Activated CD4-positive, alpha-beta T cell treated with anti-CD3 and anti-CD28 coated beads for 36 hours (primary cell): Measurements from ENCODE around the gene IFI44L. TPM values are rescaled to one million over a fixed set of nuclear protein-coding genes. Genes with fewer than 3 reads are reported as not detected.

Experiments used
- ATAC-seq: fragments of 200-7000 bp; cut with Tn5 transposase; one replicate; pipeline ENCODE4 v1.10.0; 2021; ENCODE audit warnings: mild to moderate bottlenecking, moderate library complexity
- CTCF ChIA-PET: fragments of 350-600 bp; sonication (Branson Sonifier 250); formaldehyde crosslinking; loops from one replicate; lab custom pipeline; 2021; ENCODE audit warnings: antibody characterized with exemption; lab: Charles Lee
- POLR2A ChIA-PET: fragments of 350-600 bp; sonication (Branson Sonifier 250); formaldehyde crosslinking; loops from one replicate; lab custom pipeline; 2021; ENCODE audit warnings: antibody characterized with exemption, inconsistent platforms; lab: Charles Lee
- DNase-seq: peaks from one replicate; pipeline ENCODE4 v3.0.0-alpha.2; 2020
- H3K27ac Mint-ChIP-seq: one replicate; pipeline ENCODE4 v1.8.0; 2021; ENCODE audit warnings: mixed read lengths
- H3K27me3 Mint-ChIP-seq: one replicate; pipeline ENCODE4 v1.8.0; 2021; ENCODE audit warnings: mixed read lengths
- H3K36me3 Mint-ChIP-seq: one replicate; pipeline ENCODE4 v1.8.0; 2021; ENCODE audit warnings: low read depth, mixed read lengths
- H3K4me1 Mint-ChIP-seq: one replicate; pipeline ENCODE4 v1.8.0; 2021; ENCODE audit warnings: mixed read lengths
- H3K4me3 Mint-ChIP-seq: one replicate; pipeline ENCODE4 v1.8.0; 2021; ENCODE audit warnings: mild to moderate bottlenecking, moderate library complexity, mixed read lengths
- H3K9me3 Mint-ChIP-seq: one replicate; pipeline ENCODE4 v1.8.0; 2021; ENCODE audit warnings: low read depth, mixed read lengths
- intact Hi-C, 2 experiments: fragments of 100-400 bp; cut with DNase I in 1 of 2; cut with micrococcal nuclease in 1 of 2; formaldehyde crosslinking; loops; one replicate each; pipeline versions ENCODE4 v1.14.2 to v1.15.1; 2022 to 2024; cut with DNase I, micrococcal nuclease
- total RNA-seq, 2 experiments: library from RNA; stranded (reverse); gene quantifications; one replicate each; pipeline ENCODE4 v1.2.3, GENCODE V29; 2021

The IFI44L gene
- 10 to 100 TPM; 52.1 to 55.5 TPM for total RNA-seq

- Mint-ChIP-seq H3K4me3 (peak within 1 kb of the TSS; percentile 89), H3K4me1 (peaks cover 57% of the 10 kb centered on the region), H3K9me3 (no peaks in the 10 kb centered on the region), H3K27ac (peak within 1 kb of the TSS; percentile 98), H3K27me3 (no peaks in the 10 kb centered on the region), H3K36me3 (peaks cover 23% of the 10 kb centered on the region)
- intact Hi-C loops: loop anchor here (1.0 to 10.0 kb wide), 6 partner anchors 29 to 845 kb away; partner anchors contain the start of genes IFI44 (in 2 of the 2), FUBP1 (in 1 of the 2) and MIGA1 (in 1 of the 2)
- ATAC-seq (peak; percentile 48), DNase-seq (peak; percentile 84)
- CTCF ChIA-PET: interaction anchor here (0.6 to 2.5 kb wide), 12 partner anchors 9 to 869 kb away, joined by 3 to 23 read pairs (median 5); partner anchors contain the start of gene IFI44
- POLR2A ChIA-PET: interaction anchor here (0.7 kb wide), 1 partner anchor 12 kb away, joined by 5 read pairs; no protein-coding TSS in a partner anchor
These were observed at the start of gene IFI44L for GRCh38 chr1:78619803-78620579. TSS of gene IFI44L (plus strand) at chr1:78620448. CDS start at chr1:78627916, 7,468 bp downstream.

GRCh38 chr1:78570539-78570938 is 49.7 kb upstream of the IFI44L start:
- no peak overlapping the region for H3K27ac Mint-ChIP-seq
- no peaks in the 10 kb centered on the region for H3K9me3 Mint-ChIP-seq
- no peaks in the 10 kb centered on the region for H3K4me1 Mint-ChIP-seq
- ChIA-PET CTCF (no interaction called here), POLR2A (no interaction called here)
- no peaks in the 10 kb centered on the region for H3K27me3 Mint-ChIP-seq
- intact Hi-C loops: no loop called here
- ATAC-seq (no peak), DNase-seq (no peak)
- H3K36me3 Mint-ChIP-seq: no peaks in the 10 kb centered on the region
- no peak overlapping the region for H3K4me3 Mint-ChIP-seq

GRCh38 chr1:78577257-78578100 is 42.8 kb upstream of the IFI44L start:
- Mint-ChIP-seq H3K4me3 (no peak overlapping the region), H3K27me3 (peaks cover 2% of the 10 kb centered on the region), H3K4me1 (no peaks in the 10 kb centered on the region), H3K9me3 (no peaks in the 10 kb centered on the region), H3K36me3 (no peaks in the 10 kb centered on the region), H3K27ac (no peak overlapping the region)
- ATAC-seq: no peak
- ChIA-PET POLR2A (no interaction called here), CTCF (interaction anchor here (0.6 kb wide), 1 partner anchor 655 kb away, joined by 5 read pairs; no protein-coding TSS in a partner anchor)
- DNase-seq: no peak
- intact Hi-C loops: no loop called here

- no peaks in the 10 kb centered on the region for H3K27me3 Mint-ChIP-seq
- no peak overlapping the region for H3K4me3 Mint-ChIP-seq
- ATAC-seq (no peak), DNase-seq (no peak)
- H3K27ac Mint-ChIP-seq: no peak overlapping the region
- no peaks in the 10 kb centered on the region for H3K4me1 Mint-ChIP-seq
- intact Hi-C loops: no loop called here
- ChIA-PET CTCF (interaction anchor here (0.5 kb wide), 1 partner anchor 115 kb away, joined by 3 read pairs; no protein-coding TSS in a partner anchor), POLR2A (no interaction called here)
- no peaks in the 10 kb centered on the region for H3K9me3 Mint-ChIP-seq
- no peaks in the 10 kb centered on the region for H3K36me3 Mint-ChIP-seq
These were observed 33.7 kb upstream of the IFI44L start for GRCh38 chr1:78586572-78586971.

GRCh38 chr1:78587211-78587610 is 33.0 kb upstream of the IFI44L start:
- no peaks in the 10 kb centered on the region for H3K27me3 Mint-ChIP-seq
- CTCF ChIA-PET: no interaction called here

GRCh38 chr1:78591971-78592370 is 28.3 kb upstream of the IFI44L start:
- ChIA-PET CTCF (interaction anchor here (0.5 to 0.6 kb wide), 2 partner anchors 16 to 390 kb away, joined by 3 to 5 read pairs; no protein-coding TSS in a partner anchor), POLR2A (no interaction called here)
- H3K4me1 Mint-ChIP-seq: no peaks in the 10 kb centered on the region
- no peak overlapping the region for H3K27ac Mint-ChIP-seq
- intact Hi-C loops: no loop called here
- peaks cover 1% of the 10 kb centered on the region for H3K27me3 Mint-ChIP-seq
- ATAC-seq: no peak
- no peaks in the 10 kb centered on the region for H3K36me3 Mint-ChIP-seq
- no peak overlapping the region for H3K4me3 Mint-ChIP-seq
- no peak for DNase-seq
- no peaks in the 10 kb centered on the region for H3K9me3 Mint-ChIP-seq

More at GRCh38 chr1:78587211-78587610, 33.0 kb upstream of the IFI44L start:
- no peak overlapping the region for H3K4me3 Mint-ChIP-seq
- POLR2A ChIA-PET: no interaction called here
- no peaks in the 10 kb centered on the region for H3K36me3 Mint-ChIP-seq
- intact Hi-C loops: no loop called here
- H3K4me1 Mint-ChIP-seq: no peaks in the 10 kb centered on the region
- no peaks in the 10 kb centered on the region for H3K9me3 Mint-ChIP-seq
- ATAC-seq: no peak
- H3K27ac Mint-ChIP-seq: no peak overlapping the region
- no peak for DNase-seq

GRCh38 chr1:78599294-78599693 is 21.0 kb upstream of the IFI44L start:
- ATAC-seq (no peak), DNase-seq (no peak)
- no peaks in the 10 kb centered on the region for H3K9me3 Mint-ChIP-seq
- intact Hi-C loops: no loop called here
- POLR2A ChIA-PET: no interaction called here
- no peaks in the 10 kb centered on the region for H3K4me1 Mint-ChIP-seq
- CTCF ChIA-PET: no interaction called here
- no peaks in the 10 kb centered on the region for H3K36me3 Mint-ChIP-seq
- no peak overlapping the region for H3K27ac Mint-ChIP-seq
- no peaks in the 10 kb centered on the region for H3K27me3 Mint-ChIP-seq
- no peak overlapping the region for H3K4me3 Mint-ChIP-seq

GRCh38 chr1:78601068-78601467 is 19.2 kb upstream of the IFI44L start:
- Mint-ChIP-seq H3K27me3 (no peaks in the 10 kb centered on the region), H3K4me3 (no peak overlapping the region), H3K36me3 (no peaks in the 10 kb centered on the region), H3K4me1 (no peaks in the 10 kb centered on the region), H3K9me3 (no peaks in the 10 kb centered on the region), H3K27ac (no peak overlapping the region)
- ChIA-PET CTCF (interaction anchor here (1.1 to 1.2 kb wide), 2 partner anchors 17 to 470 kb away, joined by 3 to 4 read pairs; no protein-coding TSS in a partner anchor), POLR2A (no interaction called here)
- intact Hi-C loops: no loop called here
- no peak for DNase-seq
- ATAC-seq: no peak

- Mint-ChIP-seq H3K27ac (no peak overlapping the region), H3K27me3 (no peaks in the 10 kb centered on the region), H3K4me3 (no peak overlapping the region), H3K4me1 (peaks cover 5% of the 10 kb centered on the region), H3K36me3 (no peaks in the 10 kb centered on the region), H3K9me3 (no peaks in the 10 kb centered on the region)
- no peak for DNase-seq
- ATAC-seq: no peak
- ChIA-PET CTCF (interaction anchor here (1.1 kb wide), 1 partner anchor 71 kb away, joined by 3 read pairs; no protein-coding TSS in a partner anchor), POLR2A (no interaction called here)
- intact Hi-C loops: no loop called here
These were observed 17.0 kb upstream of the IFI44L start for GRCh38 chr1:78603206-78603605.

GRCh38 chr1:78604643-78605042 is 15.6 kb upstream of the IFI44L start:
- H3K27ac Mint-ChIP-seq: no peak overlapping the region
- POLR2A ChIA-PET: no interaction called here
- no peaks in the 10 kb centered on the region for H3K9me3 Mint-ChIP-seq
- ATAC-seq (no peak), DNase-seq (no peak)
- H3K36me3 Mint-ChIP-seq: no peaks in the 10 kb centered on the region
- intact Hi-C loops: no loop called here
- H3K4me3 Mint-ChIP-seq: no peak overlapping the region
- peaks cover 5% of the 10 kb centered on the region for H3K4me1 Mint-ChIP-seq
- no peaks in the 10 kb centered on the region for H3K27me3 Mint-ChIP-seq
- CTCF ChIA-PET: no interaction called here

- H3K4me1 Mint-ChIP-seq: peaks cover 5% of the 10 kb centered on the region
- ChIA-PET POLR2A (no interaction called here), CTCF (interaction anchor here (0.5 to 5.1 kb wide), 10 partner anchors 11 to 479 kb away, joined by 3 to 38 read pairs (median 5); partner anchors contain the start of gene IFI44L)
- ATAC-seq (no peak), DNase-seq (no peak)
- H3K9me3 Mint-ChIP-seq: no peaks in the 10 kb centered on the region
- no peak overlapping the region for H3K27ac Mint-ChIP-seq
- no peaks in the 10 kb centered on the region for H3K36me3 Mint-ChIP-seq
- no peaks in the 10 kb centered on the region for H3K27me3 Mint-ChIP-seq
- intact Hi-C loops: loop anchor here in 1 of 2 experiments (2.0 kb wide), 1 partner anchor 461 kb away; no protein-coding TSS in a partner anchor
- no peak overlapping the region for H3K4me3 Mint-ChIP-seq
These were observed 14.0 kb upstream of the IFI44L start for GRCh38 chr1:78606274-78606673.
